HepG2 (cell line): Measurements from ENCODE around the gene SEMA3C. TPM values are rescaled to one million over a fixed set of nuclear protein-coding genes. Genes with fewer than 3 reads are reported as not detected.

Experiments
- ATAC-seq: fragments of 200-7000 bp; cut with Tn5 transposase; 3 replicates; pipeline ENCODE4 v1.9.1; 2020; ENCODE audit warnings: mild to moderate bottlenecking, moderate library complexity
- BruUV-seq: library from RNA; stranded (reverse); fragments of 400-500 nt; replicated peaks from 2 replicates; lab custom pipeline; 2021; lab: Mats Ljungman, UMichigan
- CTCF ChIA-PET: fragments of 300-600 bp; formaldehyde crosslinking; extraction: SDS; loops from one replicate; lab custom pipeline; 2021; ENCODE audit warnings: low total read pairs, inconsistent platforms, low intra/inter-chr PET ratio; lab: Yijun Ruan, JAX
- POLR2A ChIA-PET: fragments of 350-600 bp; sonication (Branson Sonifier 250); formaldehyde crosslinking; loops from one replicate; lab custom pipeline; 2020; ENCODE audit warnings: antibody characterized with exemption, inconsistent platforms; lab: Yijun Ruan, JAX
- DNase-seq: peaks from one replicate; pipeline ENCODE4 v3.0.0-alpha.2; 2015; ENCODE audit warnings: low spot score
- FAIRE-seq: peaks from 3 replicates; lab custom pipeline; 2011; peaks lifted over from hg19 to GRCh38; lab: Jason Lieb, UNC
- H2AFZ ChIP-seq: one replicate; pipeline ENCODE4 v1.6.1; 2011; ENCODE audit warnings: low read length, inconsistent platforms
- H3K27ac ChIP-seq: fragments of 300-600 bp; 3 replicates; pipeline ENCODE4 v1.8.0; 2011; ENCODE audit warnings: mixed run types, mild to moderate bottlenecking, mixed read lengths, low read length, inconsistent platforms; ENCODE audit not compliant: insufficient read depth; ENCODE audit errors: extremely low read length
- H3K27me3 ChIP-seq, 2 experiments: fragments of 200-600 bp in 1 of 2; 2 replicates in 1 of 2; 3 replicates in 1 of 2; pipeline versions ENCODE4 v1.6.0 to v1.8.0; 2011; ENCODE audit warnings: low read length in 2 of 2, mild to moderate bottlenecking in 2 of 2, moderate library complexity in 2 of 2, inconsistent platforms in 1 of 2; ENCODE audit not compliant: insufficient read depth in 2 of 2, control insufficient read depth in 1 of 2
- H3K36me3 ChIP-seq, 2 experiments: fragments of 200-600 bp in 1 of 2; replicated peaks in 1 of 2; 2 replicates in 1 of 2; 3 replicates in 1 of 2; pipeline versions ENCODE4 v1.5.1 to v1.8.0; 2011; ENCODE audit warnings: low read length in 2 of 2, inconsistent platforms in 1 of 2; ENCODE audit not compliant: insufficient read depth in 2 of 2, control insufficient read depth in 1 of 2
- H3K4me1 ChIP-seq: 2 replicates; pipeline ENCODE4 v1.5.1; 2012; ENCODE audit warnings: low read length, inconsistent platforms; ENCODE audit not compliant: insufficient read depth
- H3K4me2 ChIP-seq: 2 replicates; pipeline ENCODE4 v1.6.0; 2011; ENCODE audit warnings: low read depth, low read length, inconsistent platforms
- H3K4me3 ChIP-seq, 3 experiments: fragments of 200-600 bp in 1 of 3; sonication (generic), shearing (Covaris generic) in 1 of 3; replicated peaks in 1 of 3; 2 replicates each; pipeline ENCODE4 v1.5.1; 2011 to 2016; ENCODE audit warnings: low read length in 3 of 3, inconsistent platforms in 2 of 3, low read depth in 2 of 3, mild to moderate bottlenecking in 2 of 3, control low read depth in 1 of 3, mixed read lengths in 1 of 3; ENCODE audit not compliant: insufficient read depth in 1 of 3
- H3K79me2 ChIP-seq: one replicate; pipeline ENCODE4 v1.6.1; 2011; ENCODE audit warnings: low read length, inconsistent platforms; ENCODE audit not compliant: insufficient read depth
- H3K9ac ChIP-seq: 2 replicates; pipeline ENCODE4 v1.6.0; 2011; ENCODE audit warnings: mild to moderate bottlenecking, low read depth, low read length, inconsistent platforms; ENCODE audit not compliant: insufficient read depth
- H3K9me3 ChIP-seq: 2 replicates; pipeline ENCODE4 v1.5.1; 2012; ENCODE audit warnings: mild to moderate bottlenecking, low read length
- H4K20me1 ChIP-seq: 2 replicates; pipeline ENCODE4 v1.6.0; 2011; ENCODE audit warnings: inconsistent platforms, mild to moderate bottlenecking, low read length, moderate library complexity; ENCODE audit not compliant: insufficient read depth
- FOXA3 ChIP-seq: IDR thresholded peaks from 2 replicates; pipeline ENCODE4 v1.6.1; 2016; ENCODE audit warnings: missing genetic modification reagents, missing compliant biosample characterization
- FOXP1 ChIP-seq, 2 experiments: fragments of 450-650 bp in 1 of 2; IDR thresholded peaks; 2 replicates each; pipeline ENCODE4 v1.6.1; 2017 to 2018; ENCODE audit warnings: antibody characterized with exemption in 1 of 2
- MNT ChIP-seq: fragments of 450-650 bp; IDR thresholded peaks from 2 replicates; pipeline ENCODE4 v1.6.1; 2016
- MTF1 ChIP-seq: sonication (generic); formaldehyde crosslinking; IDR thresholded peaks from 2 replicates; pipeline ENCODE4 v1.5.0; 2020; ENCODE audit warnings: missing genetic modification reagents
- POGZ ChIP-seq: sonication (generic); formaldehyde crosslinking; IDR thresholded peaks from 2 replicates; pipeline ENCODE4 v1.4.0; 2020; ENCODE audit warnings: mild to moderate bottlenecking, missing genetic modification reagents
- SETDB1 ChIP-seq: sonication (generic); formaldehyde crosslinking; IDR thresholded peaks from 2 replicates; pipeline ENCODE4 v1.5.1; 2020; ENCODE audit warnings: missing genetic modification reagents, mild to moderate bottlenecking, borderline replicate concordance
- WIZ ChIP-seq: sonication (generic); formaldehyde crosslinking; IDR thresholded peaks from 2 replicates; pipeline ENCODE4 v1.5.1; 2020; ENCODE audit warnings: mild to moderate bottlenecking, missing genetic modification reagents
- ZNF17 ChIP-seq: sonication (generic); formaldehyde crosslinking; IDR thresholded peaks from 2 replicates; pipeline ENCODE4 v1.5.0; 2020; ENCODE audit warnings: mild to moderate bottlenecking, missing genetic modification reagents
- ZNF282 ChIP-seq: fragments of 450-650 bp; IDR thresholded peaks from 2 replicates; pipeline ENCODE4 v1.6.1; 2018; ENCODE audit not compliant: partially characterized antibody
- ZNF503 ChIP-seq: sonication (generic); formaldehyde crosslinking; IDR thresholded peaks from 2 replicates; pipeline ENCODE4 v1.4.0; 2020; ENCODE audit warnings: missing genetic modification reagents
- ZNF546 ChIP-seq: sonication (generic); formaldehyde crosslinking; conservative IDR thresholded peaks from 2 replicates; pipeline ENCODE4 v1.8.1; 2023; ENCODE audit warnings: mild to moderate bottlenecking, missing genetic modification reagents
- ZNF772 ChIP-seq: sonication (generic); formaldehyde crosslinking; IDR thresholded peaks from 2 replicates; pipeline ENCODE4 v1.5.0; 2020; ENCODE audit warnings: mild to moderate bottlenecking, missing genetic modification reagents
- ZSCAN25 ChIP-seq: sonication (generic); formaldehyde crosslinking; IDR thresholded peaks from 2 replicates; pipeline ENCODE4 v1.8.0; 2022; ENCODE audit warnings: mild to moderate bottlenecking, missing genetic modification reagents
- ZSCAN9 ChIP-seq: IDR thresholded peaks from 2 replicates; pipeline ENCODE4 v1.6.1; 2016; ENCODE audit warnings: borderline replicate concordance
- WGBS: methylation state at CpG from one replicate; pipeline ENCODE4 v1.1.6; 2017; ENCODE audit warnings: low lambda C conversion rate; 5-methylcytosine and 5-hydroxymethylcytosine counted together
- in situ Hi-C: cut with HindIII; loops from 2 replicates; pipeline ENCODE4 v1.10.0; 2017; ENCODE audit warnings: low pct_unique_long_range_greater_than_20kb; ENCODE audit not compliant: extremely low pct_ligation_motif_present
- intact Hi-C: fragments of 100-400 bp; cut with micrococcal nuclease; formaldehyde crosslinking; loops from one replicate; pipeline ENCODE4 v1.10.0; 2022; ENCODE audit not compliant: unreplicated experiment
- polyA plus RNA-seq, 8 experiments: library from polyadenylated mRNA; depleted of rRNA in 3 of 8; stranded (reverse) in 7 of 8; unstranded in 1 of 8; fragments of >200 nt; fragmentation: Illumina TruSeq in 4 of 8; extraction: Trizol in 4 of 8; gene quantifications; 2 replicates each; pipeline versions ENCODE4 v1.2.1 to v1.2.3, GENCODE V29; 2011 to 2016; ENCODE audit warnings: low read depth in 4 of 8, missing spikeins in 1 of 8, mixed read lengths in 1 of 8; ENCODE audit not compliant: insufficient read depth in 1 of 8
- total RNA-seq, 5 experiments: library from RNA; depleted of rRNA; stranded (reverse); fragments of >200 nt; fragmentation: Illumina TruSeq; extraction: Trizol; gene quantifications; 2 replicates each; pipeline ENCODE4 v1.2.3, GENCODE V29; 2016; ENCODE audit warnings: low read depth in 1 of 5
- TF ChIP-seq, protein P1 (sequence below): IDR thresholded peaks from 2 replicates; pipeline ENCODE4 v1.6.1; 2016; ENCODE audit warnings: low read depth

SEMA3C gene
- total and polyA plus RNA-seq, 2 of the 13 experiments (the other 11 are each of a cell fraction or from before 2014, with no cell fraction given): 0.05 to 0.13 TPM

DNA sequence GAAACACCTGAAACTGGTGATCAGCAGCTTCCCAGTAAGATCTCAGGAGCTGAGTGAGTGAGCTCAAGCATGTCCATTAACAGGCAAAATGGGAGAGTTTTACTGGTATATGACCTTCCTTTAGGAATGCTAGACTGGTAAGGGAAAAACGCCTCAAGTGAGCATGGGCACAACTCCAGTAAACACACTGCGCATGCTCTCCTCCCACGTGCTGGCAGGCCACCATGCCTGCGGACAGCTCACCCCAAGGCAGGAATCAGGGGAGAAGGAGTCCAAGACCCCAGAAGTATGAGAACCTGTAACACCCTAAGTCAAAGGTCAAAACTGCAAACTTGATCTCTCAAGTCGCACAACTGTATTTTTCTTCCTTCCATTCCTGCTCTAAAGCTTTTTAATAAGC, 152.1 kb downstream of the SEMA3C start:
- no peak overlapping the region for H3K4me3 ChIP-seq
- no peaks in the 10 kb centered on the region for H3K4me1 ChIP-seq
- no peak overlapping the region for H3K27ac ChIP-seq
- no peak overlapping the region for H3K4me2 ChIP-seq
- H3K79me2 ChIP-seq: no peaks in the 10 kb centered on the region
- no peak for DNase-seq
- WGBS: 41% methylated on average over 5 of the region's 5 CpGs
- in situ Hi-C loops: no loop called here
- no peaks in the 10 kb centered on the region for H3K27me3 ChIP-seq
- no peaks in the 10 kb centered on the region for H3K9me3 ChIP-seq
- no peaks in the 10 kb centered on the region for H4K20me1 ChIP-seq
- no peaks in the 10 kb centered on the region for H3K36me3 ChIP-seq
- no peak for ATAC-seq
- intact Hi-C loops: no loop called here
- H2AFZ ChIP-seq: no peak overlapping the region
- CTCF ChIA-PET: no interaction called here
- TF ChIP-seq FOXP1 (IDR thresholded peaks at IDR 0.05) (no peak), FOXP1 (CRISPR knock-in tag; IDR thresholded peaks at IDR 0.05) (no peak), WIZ (CRISPR knock-in tag) (no peak), ZNF546 (CRISPR knock-in tag) (no peak), SETDB1 (CRISPR knock-in tag) (no peak), POGZ (CRISPR knock-in tag) (no peak), ZSCAN9 (CRISPR knock-in tag) (no peak), MNT (no peak), ZNF17 (CRISPR knock-in tag) (no peak), ZNF503 (CRISPR knock-in tag) (no peak), ZSCAN25 (CRISPR knock-in tag) (no peak), ZNF282 (no peak), MTF1 (CRISPR knock-in tag) (no peak), FOXA3 (CRISPR knock-in tag) (no peak), ZNF772 (CRISPR knock-in tag) (no peak)
- TF ChIP-seq, protein P1, sequence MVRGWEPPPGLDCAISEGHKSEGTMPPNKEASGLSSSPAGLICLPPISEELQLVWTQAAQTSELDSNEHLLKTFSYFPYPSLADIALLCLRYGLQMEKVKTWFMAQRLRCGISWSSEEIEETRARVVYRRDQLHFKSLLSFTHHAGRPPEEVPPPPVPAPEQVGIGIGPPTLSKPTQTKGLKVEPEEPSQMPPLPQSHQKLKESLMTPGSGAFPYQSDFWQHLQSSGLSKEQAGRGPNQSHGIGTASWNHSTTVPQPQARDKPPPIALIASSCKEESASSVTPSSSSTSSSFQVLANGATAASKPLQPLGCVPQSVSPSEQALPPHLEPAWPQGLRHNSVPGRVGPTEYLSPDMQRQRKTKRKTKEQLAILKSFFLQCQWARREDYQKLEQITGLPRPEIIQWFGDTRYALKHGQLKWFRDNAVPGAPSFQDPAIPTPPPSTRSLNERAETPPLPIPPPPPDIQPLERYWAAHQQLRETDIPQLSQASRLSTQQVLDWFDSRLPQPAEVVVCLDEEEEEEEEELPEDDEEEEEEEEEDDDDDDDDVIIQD: no peak
- TF ChIP-seq, all 625 proteins: peak for 0
- no peak for FAIRE-seq
- no TSS peak for BruUV-seq
- POLR2A ChIA-PET: no interaction called here
- no peak overlapping the region for H3K9ac ChIP-seq
